ENCODE measurements around the gene RASSF6.
A peak's percentile ranks its signal among the peaks of the same experiment; 100 is the strongest.
"Not testable (repeated sequence)": the region's sequence is repeated elsewhere in the genome, so short reads cannot be mapped to it uniquely, and the experiment has no call there.

GRCh38 chr4:73665924-73666323, 45.7 kb upstream of the RASSF6 start:
- peak; percentile 83 for TF ChIP-seq CTCF (IDR thresholded peaks at IDR 0.05)
- not testable (repeated sequence) for TF ChIP-seq ZFX (IDR thresholded peaks at IDR 0.05; ENCODE audit: borderline replicate concordance)
